ENCODE results near the gene LZTS3. TPM values are rescaled to one million over a fixed set of nuclear protein-coding genes. Genes with fewer than 3 reads are reported as not detected.

The LZTS3 gene
- total and polyA plus RNA-seq, 2 experiments from 2014 or later = 3.9 to 12.1 TPM

DNA sequence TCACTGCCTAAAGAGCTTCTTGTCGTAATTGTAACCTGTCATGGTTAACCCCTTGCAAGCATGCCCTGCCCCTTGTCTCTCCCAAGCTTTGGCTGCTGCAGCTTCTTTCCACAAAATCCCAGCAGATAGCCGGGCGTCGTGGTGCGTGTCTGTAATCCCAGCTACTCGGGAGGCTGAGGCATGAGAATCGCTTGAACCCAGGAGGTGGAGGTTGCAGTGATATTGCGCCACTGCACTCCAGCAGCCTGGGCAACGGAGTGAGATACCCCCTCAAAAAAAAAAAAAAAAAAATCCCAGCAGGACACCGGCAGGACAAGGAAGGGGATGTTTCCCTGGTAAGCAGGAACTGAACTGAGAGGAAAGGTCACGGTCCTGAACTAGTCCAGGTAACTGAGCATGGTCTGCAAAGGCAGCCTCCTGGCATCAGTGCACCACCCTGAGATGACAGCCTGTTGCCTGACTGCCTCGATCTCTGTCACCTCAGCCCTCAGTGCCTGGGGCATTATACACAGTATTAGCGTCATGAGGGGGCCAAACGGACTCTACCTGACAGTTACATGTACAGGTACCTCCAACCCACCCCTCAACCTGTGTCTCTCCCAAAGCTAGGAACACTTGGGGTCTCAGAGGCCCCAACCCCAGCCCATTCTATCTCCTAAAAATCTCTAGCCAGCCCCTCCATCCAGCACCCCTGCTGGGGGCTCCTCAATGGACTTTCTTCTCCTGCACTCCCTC is 1.8 kb downstream of the LZTS3 start:
- no peak for TF ChIP-seq EZH2 (IDR thresholded peaks at IDR 0.05; ENCODE audit: insufficient read depth, poor library complexity, severe bottlenecking)
- no peak for TF ChIP-seq EZH2phosphoT487 (IDR thresholded peaks at IDR 0.05; ENCODE audit: insufficient read depth, low read depth)
- WGBS, 2 experiments (ENCODE audit: low coverage in 1 of 2, low lambda C conversion rate in 2 of 2, missing lambda C conversion rate in 2 of 2) = 61 to 69% methylated on average over 13 to 14 of the region's 14 CpGs
- Histone ChIP-seq H2AFZ (no peak overlapping the region), H3F3A (ENCODE audit: insufficient read depth) (peaks cover 13% of the 10 kb centered on the region), H4K20me1 (ENCODE audit: insufficient read depth) (no peaks in the 10 kb centered on the region), H3K36me3 (ENCODE audit: low read depth) (no peaks in the 10 kb centered on the region), H3K27me3 (replicated peaks; ENCODE audit: insufficient read depth) (no peaks in the 10 kb centered on the region), H3K27ac (no peak overlapping the region), H3K4me3 (no peak overlapping the region), H3K4me1 (ENCODE audit: insufficient read depth) (peaks cover 16% of the 10 kb centered on the region), H3K4me2 (ENCODE audit: unreplicated experiment) (no peak overlapping the region), H3K9me3 (ENCODE audit: low read depth) (no peaks in the 10 kb centered on the region), H3K9me2 (ENCODE audit: insufficient read depth) (no peaks in the 10 kb centered on the region), H3K9ac (no peak overlapping the region), H3K79me2 (ENCODE audit: insufficient read depth) (no peaks in the 10 kb centered on the region)
- in situ Hi-C loops (cut with MboI) = no loop called here
- DNase-seq = no peak

DNA sequence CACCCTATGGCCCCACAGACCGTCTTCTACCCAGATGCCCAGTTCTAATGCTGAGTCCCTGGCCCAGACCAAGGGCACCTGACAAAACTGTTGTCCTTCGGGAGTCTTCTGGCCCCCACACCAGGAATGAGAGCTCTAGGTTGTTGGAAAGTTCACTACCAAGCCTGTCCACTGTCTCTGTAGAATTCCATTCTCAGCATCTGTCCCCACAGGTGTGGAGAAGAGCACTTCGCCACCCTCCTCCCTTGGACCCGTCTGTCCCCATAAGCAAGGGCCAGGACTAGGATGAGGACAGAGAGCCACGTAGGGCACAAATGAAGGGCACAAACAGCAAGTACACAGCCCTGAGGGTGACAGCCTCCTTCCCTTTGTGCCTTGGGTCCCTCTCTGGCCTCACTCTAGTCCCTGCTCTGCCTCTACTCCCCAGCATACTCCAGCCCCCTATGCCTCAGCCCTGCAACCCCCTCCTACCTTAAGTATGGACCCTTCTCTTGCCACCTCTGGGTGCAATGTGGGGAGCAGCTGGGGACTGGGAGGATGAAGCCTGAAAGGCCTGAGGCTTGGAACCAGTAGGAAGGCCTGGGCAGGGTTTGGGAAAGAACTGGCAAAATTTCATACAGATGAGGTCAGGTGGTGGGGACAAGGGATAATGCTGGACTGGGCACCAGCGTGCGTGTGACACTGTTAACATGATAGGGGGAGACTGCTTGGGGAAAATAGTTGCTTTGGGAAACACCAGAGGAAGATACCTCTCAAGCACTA is 4.3 kb downstream of the LZTS3 start:
- no peaks in the 10 kb centered on the region for H3K36me3 ChIP-seq (ENCODE audit: low read depth)
- H3K27me3 ChIP-seq (replicated peaks; ENCODE audit: insufficient read depth) = no peaks in the 10 kb centered on the region
- no peaks in the 10 kb centered on the region for H3K79me2 ChIP-seq (ENCODE audit: insufficient read depth)
- no peak overlapping the region for H3K9ac ChIP-seq
- H3K4me1 ChIP-seq (ENCODE audit: insufficient read depth) = no peaks in the 10 kb centered on the region
- H4K20me1 ChIP-seq (ENCODE audit: insufficient read depth) = no peaks in the 10 kb centered on the region
- no peak for DNase-seq
- no peak overlapping the region for H2AFZ ChIP-seq
- WGBS, 2 experiments (ENCODE audit: low coverage in 1 of 2, low lambda C conversion rate in 2 of 2, missing lambda C conversion rate in 2 of 2) = 80 to 91% methylated on average over 7 of the region's 7 CpGs
- no peak for TF ChIP-seq EZH2phosphoT487 (IDR thresholded peaks at IDR 0.05; ENCODE audit: insufficient read depth, low read depth)
- no peak for TF ChIP-seq EZH2 (IDR thresholded peaks at IDR 0.05; ENCODE audit: insufficient read depth, poor library complexity, severe bottlenecking)
- H3K9me3 ChIP-seq (ENCODE audit: low read depth) = no peaks in the 10 kb centered on the region
- H3F3A ChIP-seq (ENCODE audit: insufficient read depth) = no peaks in the 10 kb centered on the region; the same call in 1 of the 2 replicates
- H3K4me3 ChIP-seq = no peak overlapping the region
- no peaks in the 10 kb centered on the region for H3K9me2 ChIP-seq (ENCODE audit: insufficient read depth)
- H3K27ac ChIP-seq = no peak overlapping the region
- no peak overlapping the region for H3K4me2 ChIP-seq (ENCODE audit: unreplicated experiment)
- in situ Hi-C loops (cut with MboI) = no loop called here

- no peak for TF ChIP-seq EZH2phosphoT487 (IDR thresholded peaks at IDR 0.05; ENCODE audit: insufficient read depth, low read depth)
- TF ChIP-seq EZH2 (IDR thresholded peaks at IDR 0.05; ENCODE audit: insufficient read depth, poor library complexity, severe bottlenecking) = no peak
- in situ Hi-C loops (cut with MboI) = no loop called here
- no peak overlapping the region for H3K27ac ChIP-seq
- H4K20me1 ChIP-seq (ENCODE audit: insufficient read depth) = no peaks in the 10 kb centered on the region
- H3K9me3 ChIP-seq (ENCODE audit: low read depth) = no peaks in the 10 kb centered on the region
- DNase-seq = no peak
- no peak overlapping the region for H3K9ac ChIP-seq
- no peaks in the 10 kb centered on the region for H3K36me3 ChIP-seq (ENCODE audit: low read depth)
- H3K27me3 ChIP-seq (replicated peaks; ENCODE audit: insufficient read depth) = no peaks in the 10 kb centered on the region
- H3K4me3 ChIP-seq = no peak overlapping the region
- no peaks in the 10 kb centered on the region for H3K79me2 ChIP-seq (ENCODE audit: insufficient read depth)
- H3K9me2 ChIP-seq (ENCODE audit: insufficient read depth) = no peaks in the 10 kb centered on the region
- H3K4me1 ChIP-seq (ENCODE audit: insufficient read depth) = no peaks in the 10 kb centered on the region
- WGBS, 2 experiments (ENCODE audit: low coverage in 1 of 2, low lambda C conversion rate in 2 of 2, missing lambda C conversion rate in 2 of 2) = 25 to 34% methylated on average over 24 to 32 of the region's 39 CpGs
- no peak overlapping the region for H3K4me2 ChIP-seq (ENCODE audit: unreplicated experiment)
- no peaks in the 10 kb centered on the region for H3F3A ChIP-seq (ENCODE audit: insufficient read depth)
- H2AFZ ChIP-seq = no peak overlapping the region
Measured at GRCh38 chr20:3168079-3168828, 5.1 kb downstream of the LZTS3 start.

GRCh38 chr20:3167738-3168078 is 5.6 kb downstream of the LZTS3 start:
- DNase-seq = no peak
- Histone ChIP-seq H3K4me3 (no peak overlapping the region), H3K9me3 (ENCODE audit: low read depth) (no peaks in the 10 kb centered on the region), H3K9me2 (ENCODE audit: insufficient read depth) (no peaks in the 10 kb centered on the region), H3K79me2 (ENCODE audit: insufficient read depth) (no peaks in the 10 kb centered on the region), H3K27me3 (replicated peaks; ENCODE audit: insufficient read depth) (no peaks in the 10 kb centered on the region), H3K4me2 (ENCODE audit: unreplicated experiment) (no peak overlapping the region), H3K4me1 (ENCODE audit: insufficient read depth) (no peaks in the 10 kb centered on the region), H3K36me3 (ENCODE audit: low read depth) (no peaks in the 10 kb centered on the region), H3K9ac (no peak overlapping the region), H4K20me1 (ENCODE audit: insufficient read depth) (no peaks in the 10 kb centered on the region), H2AFZ (no peak overlapping the region), H3F3A (ENCODE audit: insufficient read depth) (no peaks in the 10 kb centered on the region), H3K27ac (no peak overlapping the region)
- in situ Hi-C loops (cut with MboI) = no loop called here
- 53 to 63% methylated on average over 19 to 25 of the region's 25 CpGs for WGBS, 2 experiments (ENCODE audit: low coverage in 1 of 2, low lambda C conversion rate in 2 of 2, missing lambda C conversion rate in 2 of 2)
- TF ChIP-seq EZH2 (IDR thresholded peaks at IDR 0.05; ENCODE audit: insufficient read depth, poor library complexity, severe bottlenecking) (no peak), EZH2phosphoT487 (IDR thresholded peaks at IDR 0.05; ENCODE audit: insufficient read depth, low read depth) (no peak)

Measured in GM23248 (cell line).